NCI-H226 (cell line): Measurements from ENCODE around the gene AGBL5.
"Not testable (repeated sequence)": the region's sequence is repeated elsewhere in the genome, so short reads cannot be mapped to it uniquely, and the experiment has no call there.

Source experiments
- DNase-seq: peaks from one replicate; pipeline ENCODE4 v3.0.0-alpha.2; 2015

The AGBL5 gene

GRCh38 chr2:27054721-27055120 lies 3.3 kb downstream of the AGBL5 start:
- DNase-seq = no peak

GRCh38 chr2:27057184-27057583 lies 5.7 kb downstream of the AGBL5 start:
- no peak for DNase-seq

- no peak for DNase-seq
Measured at GRCh38 chr2:27058210-27058609, 6.7 kb downstream of the AGBL5 start.

DNA sequence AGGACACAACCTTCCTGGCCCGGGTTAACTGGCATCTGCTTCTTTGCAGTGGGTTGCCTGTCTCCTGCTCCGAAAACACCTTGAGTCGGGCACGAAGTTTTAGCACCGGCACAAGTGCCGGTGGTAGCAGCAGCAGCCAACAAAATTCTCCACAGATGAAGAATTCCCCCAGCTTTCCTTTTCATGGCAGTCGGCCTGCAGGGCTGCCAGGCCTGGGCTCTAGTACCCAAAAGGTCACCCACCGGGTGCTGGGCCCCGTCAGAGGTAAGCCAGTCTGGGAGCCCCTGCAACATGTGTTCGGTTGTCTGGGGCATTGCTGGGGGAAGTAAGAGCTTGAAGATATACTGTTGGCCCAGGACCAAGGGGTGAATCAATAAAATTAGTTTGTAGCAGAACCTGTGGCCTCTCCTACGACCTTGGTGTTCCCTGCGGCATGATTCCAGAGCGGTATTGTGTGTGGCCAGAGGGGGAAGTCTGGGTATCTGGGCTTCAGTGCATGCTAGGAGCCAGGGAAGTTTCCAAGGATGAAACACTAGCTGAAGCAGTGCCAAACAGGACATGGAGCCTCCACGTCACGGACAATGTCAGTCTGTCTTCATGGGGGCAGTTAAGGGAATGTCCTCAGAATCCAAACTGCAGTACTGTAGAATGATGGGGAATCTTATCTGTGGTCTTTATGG lies 7.8 kb downstream of the AGBL5 start:
- no peak for DNase-seq

DNA sequence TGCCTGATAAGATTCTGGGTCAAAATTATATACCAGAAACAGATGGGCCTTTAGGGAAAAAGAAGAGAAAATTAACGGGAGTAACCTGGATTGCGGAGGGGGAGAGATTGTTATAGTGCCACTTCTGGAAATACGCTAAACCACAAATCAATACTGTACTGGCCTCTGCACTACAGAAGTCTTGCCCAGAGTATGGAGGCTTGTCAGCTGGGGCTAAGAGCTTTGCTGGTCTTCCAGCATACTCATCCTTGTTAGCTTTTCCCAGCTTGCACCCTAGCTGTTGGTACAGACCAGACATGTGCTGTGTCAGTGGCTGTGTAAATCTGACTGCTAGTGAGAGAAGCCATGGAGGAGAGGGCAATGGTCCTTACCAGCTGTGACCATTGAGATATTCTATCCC lies 8.9 kb downstream of the AGBL5 start:
- DNase-seq = no peak

GRCh38 chr2:27065128-27065527 lies 13.7 kb downstream of the AGBL5 start:
- DNase-seq = no peak

GRCh38 chr2:27067385-27067784 lies 15.9 kb downstream of the AGBL5 start:
- DNase-seq = no peak

DNA sequence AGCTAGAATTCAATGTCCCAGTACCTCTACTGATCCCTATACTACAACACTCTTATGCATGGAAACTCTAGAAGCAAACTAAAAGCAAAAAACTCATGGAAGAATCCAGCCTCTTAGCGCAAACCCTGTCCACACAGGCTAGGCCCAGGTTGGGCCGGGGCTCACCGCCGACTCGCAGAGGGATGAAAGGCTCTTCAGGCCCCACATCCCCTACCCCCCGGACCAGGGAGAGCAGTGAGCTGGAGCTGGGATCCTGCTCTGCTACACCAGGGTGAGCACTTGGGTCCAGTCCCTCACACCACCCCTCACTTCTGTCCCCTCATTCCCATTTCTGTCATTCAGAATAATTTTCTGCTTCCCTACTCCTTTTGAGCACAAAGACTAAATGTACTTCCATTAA lies 18.0 kb downstream of the AGBL5 start:
- no peak for DNase-seq

DNA sequence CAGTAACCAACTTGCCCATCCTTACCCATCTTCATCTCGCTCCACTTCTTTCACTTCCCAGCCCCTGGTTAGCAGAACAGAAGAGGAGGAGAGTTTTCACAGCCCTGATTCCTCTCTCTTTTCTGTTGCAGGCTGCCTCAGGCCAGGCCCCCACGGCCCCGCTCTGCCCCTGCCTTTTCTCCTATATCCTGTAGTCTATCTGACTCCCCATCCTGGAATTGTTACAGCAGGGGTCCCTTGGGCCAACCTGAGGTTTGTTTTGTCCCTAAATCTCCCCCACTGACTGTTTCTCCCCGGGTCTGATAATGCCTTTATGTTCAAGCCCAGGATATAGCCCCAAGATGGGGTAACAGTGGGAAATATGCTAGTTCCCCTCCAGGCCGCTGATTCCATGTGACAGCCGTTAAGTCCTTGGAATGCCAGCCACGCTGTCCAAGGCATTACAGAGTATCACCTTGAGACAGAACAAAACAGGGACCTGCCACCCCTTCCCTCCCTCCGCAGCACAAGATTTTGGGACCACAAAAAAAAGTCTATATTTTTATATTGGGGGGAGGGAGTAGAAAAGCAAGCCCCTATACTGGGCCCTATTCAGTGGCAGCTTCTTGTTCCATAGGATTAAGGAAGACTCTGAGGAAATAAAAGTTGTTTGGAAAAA lies 18.6 kb downstream of the AGBL5 start:
- no peak for DNase-seq

DNA sequence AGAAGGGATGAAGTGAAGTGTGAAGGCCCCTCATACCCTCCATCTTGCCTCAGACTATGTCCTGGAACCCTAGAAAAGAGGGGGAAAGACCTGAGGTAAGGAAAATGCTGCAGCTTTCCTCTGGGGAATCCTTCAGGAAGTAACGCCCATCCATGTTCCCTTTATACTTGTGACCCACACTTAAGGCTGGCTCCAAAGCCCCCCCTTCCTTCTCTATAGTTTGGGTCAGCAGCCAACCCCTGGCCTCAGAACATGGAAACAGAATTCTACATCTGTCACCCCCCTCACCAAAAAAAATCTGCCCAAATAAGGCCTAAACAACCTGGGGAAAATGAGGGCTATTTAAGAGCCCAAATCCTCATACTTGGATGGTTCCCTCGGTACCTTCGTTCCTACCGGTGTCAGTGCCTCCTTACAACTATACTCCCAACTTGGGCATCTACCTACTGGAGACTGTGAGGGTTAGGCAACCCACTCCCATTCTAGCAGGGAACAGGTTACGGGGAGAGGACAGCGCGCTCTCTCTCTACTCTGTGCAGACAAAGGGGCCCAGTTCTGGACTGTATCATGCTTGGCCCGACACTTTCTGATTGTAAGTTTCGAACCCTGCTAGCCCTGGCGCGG lies 19.3 kb downstream of the AGBL5 start:
- no peak for DNase-seq

DNA sequence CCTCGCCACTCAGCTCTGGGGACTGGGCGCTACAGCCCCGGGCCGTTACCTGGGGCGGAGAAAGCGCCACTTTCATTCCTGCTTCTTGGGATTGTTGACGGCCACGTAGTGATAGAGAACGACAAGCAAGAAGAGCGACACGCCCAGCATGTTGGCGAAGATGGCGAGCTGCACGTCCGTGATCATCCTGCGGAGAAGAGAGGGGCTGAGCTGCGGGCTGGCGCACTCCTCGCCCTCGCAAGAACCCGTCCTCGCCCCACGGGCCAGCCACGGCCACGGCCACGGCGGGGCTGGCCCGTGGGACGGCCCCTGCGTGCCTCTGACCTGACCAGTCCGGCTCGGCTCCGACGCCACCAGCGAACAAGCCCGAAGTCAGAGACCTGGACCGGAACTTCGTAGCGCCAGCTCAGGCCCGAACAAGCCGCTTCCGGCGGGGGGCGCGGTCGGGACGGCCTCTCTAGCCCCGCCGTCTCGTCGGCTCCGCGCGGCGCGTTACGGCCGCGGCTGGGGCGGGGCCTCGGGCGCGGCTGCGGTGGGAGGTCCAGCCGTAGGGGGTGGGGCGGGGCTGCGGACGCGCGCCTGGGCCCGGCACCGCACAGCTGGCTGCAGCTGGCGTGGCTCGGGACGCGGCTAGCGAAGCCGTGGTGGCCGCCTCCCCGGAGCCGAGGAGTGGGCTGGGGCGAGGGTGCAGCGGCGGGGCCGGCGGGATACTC lies 20.0 kb downstream of the AGBL5 start, which contains the start of gene OST4:
Gene OST4, minus strand, starts transcription at position 378 of the 713 bp plus-strand sequence.
- peak; percentile 93 for DNase-seq

DNA sequence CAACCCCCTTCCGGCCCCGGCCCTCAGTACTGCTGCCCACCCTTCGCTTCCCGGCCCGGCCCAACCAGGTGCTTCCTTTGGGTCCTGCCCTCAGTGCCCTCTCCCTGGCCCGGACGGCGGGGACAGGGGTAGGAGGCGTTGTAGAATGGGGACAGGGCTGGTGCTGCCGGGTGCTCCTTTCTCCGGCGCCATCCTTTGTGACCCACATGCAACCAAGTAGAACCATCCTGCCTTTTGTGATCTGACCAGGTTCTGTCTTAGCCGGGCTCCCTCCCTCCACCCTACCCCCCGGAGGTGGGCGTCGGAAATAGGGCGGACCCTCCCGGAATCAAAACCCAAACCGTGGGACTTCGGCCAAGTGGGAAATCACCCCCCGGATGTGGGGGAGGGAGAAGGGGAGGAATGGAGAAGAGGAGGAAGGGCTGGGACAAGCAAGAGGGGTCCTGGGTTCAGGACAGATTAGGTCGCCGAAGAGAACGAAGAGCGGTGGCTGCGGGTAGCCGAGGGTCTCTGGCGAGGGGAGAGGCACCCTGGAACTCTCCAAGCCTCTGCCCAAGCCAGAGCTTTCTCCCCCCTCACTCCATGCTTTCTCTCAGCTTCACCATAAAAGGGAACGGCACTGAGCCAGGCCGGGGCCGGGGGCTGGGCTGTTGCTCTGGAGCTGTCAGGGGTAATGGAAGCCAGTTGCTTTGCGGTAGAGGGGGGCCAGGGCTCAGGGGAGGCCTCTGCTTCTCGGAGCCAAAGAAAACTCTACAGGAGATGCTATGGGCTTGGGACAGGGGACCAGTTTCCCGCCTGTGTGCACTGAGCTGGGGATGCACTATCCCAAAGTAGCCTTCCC lies 20.7 kb downstream of the AGBL5 start:
- DNase-seq = no peak

GRCh38 chr2:27072920-27073319 lies 21.5 kb downstream of the AGBL5 start:
- no peak for DNase-seq

GRCh38 chr2:27073782-27074181 lies 22.3 kb downstream of the AGBL5 start:
- no peak for DNase-seq

GRCh38 chr2:27074738-27075565 lies 23.5 kb downstream of the AGBL5 start:
- DNase-seq = no peak

DNA sequence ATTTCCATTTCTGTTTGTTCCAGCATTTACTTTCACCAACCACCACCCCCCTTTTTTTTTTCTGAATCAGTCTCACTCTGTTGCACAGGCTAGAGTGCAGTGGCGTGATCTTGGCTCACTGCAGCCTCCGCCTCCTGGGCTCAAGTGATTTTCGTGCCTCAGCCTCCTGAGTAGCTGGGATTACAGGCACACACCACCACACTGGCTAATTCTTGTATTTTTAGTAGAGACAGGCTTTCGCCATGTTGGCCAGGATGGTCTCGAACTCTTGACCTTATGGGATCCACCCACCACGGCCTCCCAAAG lies 24.1 kb downstream of the AGBL5 start:
- not testable (repeated sequence) for DNase-seq

- no peak for DNase-seq
Measured at GRCh38 chr2:27076323-27076722, 24.9 kb downstream of the AGBL5 start.

- no peak for DNase-seq
Measured at GRCh38 chr2:27077231-27077630, 25.8 kb downstream of the AGBL5 start.

GRCh38 chr2:27078267-27079194 lies 27.1 kb downstream of the AGBL5 start, which contains the start of gene EMILIN1:
EMILIN1 (plus strand) TSS chr2:27078615; CDS start chr2:27079066, 451 bp downstream.
- DNase-seq = no peak
